Measurements from ENCODE around the gene DST. TPM values are rescaled to one million over a fixed set of nuclear protein-coding genes. Genes with fewer than 3 reads are reported as not detected.

DST gene
- total and polyA plus RNA-seq, 4 donors: 325 to 525 (median 420) TPM

DNA sequence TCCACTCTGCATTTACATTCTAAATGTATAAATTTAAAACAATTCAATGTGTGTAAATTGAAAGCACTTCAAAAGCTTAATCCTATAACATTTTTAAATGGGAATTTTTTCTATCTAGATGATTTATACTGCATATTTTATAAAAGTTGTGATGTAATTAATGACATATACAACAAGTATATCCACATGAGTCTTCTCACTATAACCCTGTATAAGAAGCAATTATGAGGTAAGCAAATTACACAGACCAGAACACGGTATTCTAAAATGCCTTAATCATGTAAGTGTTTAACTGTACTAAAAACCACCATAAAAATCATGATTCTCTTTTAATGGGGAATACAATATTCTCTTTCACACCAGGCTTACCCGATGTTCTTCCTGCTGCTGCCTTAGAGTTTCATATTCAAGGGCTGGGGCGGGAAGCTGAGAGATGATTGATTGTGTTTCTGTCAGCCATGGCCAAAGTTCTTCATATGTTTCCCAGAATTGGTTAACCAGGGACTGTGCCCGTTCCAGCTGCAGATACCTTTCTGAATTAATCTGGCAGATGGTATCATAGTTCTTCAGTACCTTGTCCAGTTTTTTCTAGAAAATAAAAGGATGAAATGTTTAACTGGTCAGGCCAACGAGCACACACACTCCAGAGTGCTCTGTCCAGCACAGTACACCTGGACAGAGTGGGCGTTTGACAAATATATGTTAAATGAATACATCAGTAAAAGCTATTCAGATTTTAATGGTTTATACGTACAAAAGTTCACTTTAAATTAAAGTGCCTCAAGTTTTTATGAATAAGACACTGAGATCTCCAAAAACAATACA is 127.4 kb downstream of the DST start:
- peaks cover 16% of the 10 kb centered on the region for H3K36me3 ChIP-seq (ENCODE audit: control insufficient read depth, insufficient read depth, low read length)
- DNase-seq (ENCODE audit: low read depth in 4 of 6, low spot score in 6 of 6): no peak
- no CpG with 5 or more reads among the region's 7 CpGs for WGBS (ENCODE audit: insufficient coverage)
- H3K27me3 ChIP-seq (ENCODE audit: control insufficient read depth, insufficient read depth, low read length): no peaks in the 10 kb centered on the region
- no peak overlapping the region for H3K27ac ChIP-seq (ENCODE audit: low read depth, low read length)
- no peaks in the 10 kb centered on the region for H3K9me3 ChIP-seq (ENCODE audit: control insufficient read depth, insufficient read depth, low read length)
- H3K4me1 ChIP-seq (ENCODE audit: control insufficient read depth, insufficient read depth, low read length): no peaks in the 10 kb centered on the region
- H3K4me3 ChIP-seq (ENCODE audit: low read depth, low read length): no peak overlapping the region

DNA sequence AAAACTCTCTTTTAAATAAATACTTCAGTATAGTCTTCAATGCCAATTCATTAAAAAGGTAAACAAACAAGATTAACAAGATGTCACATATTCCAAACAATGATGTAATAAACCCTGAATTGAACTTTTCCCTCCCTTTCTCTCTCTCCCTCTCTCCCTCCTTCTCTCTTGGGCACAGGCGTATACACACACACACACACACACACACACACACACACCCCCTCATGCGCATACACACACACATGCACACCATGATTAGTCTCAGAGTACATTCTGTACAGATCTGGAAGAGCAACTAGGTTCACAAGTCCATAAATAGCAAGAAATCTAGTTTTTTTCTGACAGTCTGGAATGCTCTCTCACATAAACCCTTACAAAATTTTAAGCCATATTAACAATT is 128.3 kb downstream of the DST start:
- WGBS (ENCODE audit: insufficient coverage): 43% methylated on average over 2 of the region's 2 CpGs
- Histone ChIP-seq H3K4me1 (ENCODE audit: control insufficient read depth, insufficient read depth, low read length) (no peaks in the 10 kb centered on the region), H3K27ac (ENCODE audit: low read depth, low read length) (no peak overlapping the region)

DNA sequence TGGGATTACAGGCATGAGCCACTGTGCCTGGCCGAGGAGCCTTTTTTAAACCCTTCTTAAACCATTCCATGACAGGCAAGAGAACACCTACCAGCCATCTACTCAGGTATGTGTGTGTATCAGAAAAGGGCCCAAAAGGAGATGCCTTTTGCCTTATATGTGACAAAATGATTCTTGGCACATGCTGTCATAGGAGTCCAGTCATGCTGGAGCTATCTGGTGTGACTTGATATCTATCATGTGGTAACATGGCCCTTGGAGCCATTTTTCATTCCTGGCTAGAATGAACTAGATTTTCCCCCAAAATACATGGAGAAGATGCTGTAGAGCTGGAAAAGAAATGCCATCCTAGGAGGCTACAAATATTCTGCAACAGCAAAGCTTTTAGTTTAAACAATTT is 129.1 kb downstream of the DST start:
- Histone ChIP-seq H3K36me3 (ENCODE audit: control insufficient read depth, insufficient read depth, low read length) (peaks cover 15% of the 10 kb centered on the region), H3K4me3 (ENCODE audit: low read depth, low read length) (no peak overlapping the region), H3K9me3 (ENCODE audit: control insufficient read depth, insufficient read depth, low read length) (no peaks in the 10 kb centered on the region), H3K27me3 (ENCODE audit: control insufficient read depth, insufficient read depth, low read length) (no peaks in the 10 kb centered on the region), H3K27ac (ENCODE audit: low read depth, low read length) (no peak overlapping the region), H3K4me1 (ENCODE audit: control insufficient read depth, insufficient read depth, low read length) (no peaks in the 10 kb centered on the region)
- WGBS (ENCODE audit: insufficient coverage): no CpG with 5 or more reads among the region's 1 CpG
- DNase-seq (ENCODE audit: low read depth in 4 of 6, low spot score in 6 of 6): no peak

More for the DNA sequence above, 128.3 kb downstream of the DST start:
- no peak for DNase-seq (ENCODE audit: low read depth in 4 of 6, low spot score in 6 of 6)
- Histone ChIP-seq H3K36me3 (ENCODE audit: control insufficient read depth, insufficient read depth, low read length) (peaks cover 15% of the 10 kb centered on the region), H3K4me3 (ENCODE audit: low read depth, low read length) (no peak overlapping the region), H3K9me3 (ENCODE audit: control insufficient read depth, insufficient read depth, low read length) (no peaks in the 10 kb centered on the region), H3K27me3 (ENCODE audit: control insufficient read depth, insufficient read depth, low read length) (no peaks in the 10 kb centered on the region)

DNA sequence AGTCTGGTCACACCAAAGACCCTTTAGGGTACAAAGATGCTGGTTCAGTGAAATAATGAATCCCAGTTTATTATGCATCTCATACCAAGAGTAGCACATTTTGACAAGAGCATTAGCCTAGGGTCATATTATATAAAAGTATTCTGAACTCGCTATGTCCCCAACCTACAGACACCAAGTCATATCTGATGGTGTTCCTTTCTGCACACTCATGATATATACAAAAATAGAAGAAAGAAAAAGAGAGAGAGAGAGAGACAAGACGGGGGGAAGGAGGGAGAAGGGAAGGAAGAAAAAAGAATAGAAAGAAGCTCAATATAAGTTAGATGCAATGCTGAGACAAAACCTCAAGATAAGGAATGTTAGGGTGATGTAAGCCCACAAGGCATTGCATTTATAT is 131.1 kb downstream of the DST start:
- no peaks in the 10 kb centered on the region for H3K4me1 ChIP-seq (ENCODE audit: control insufficient read depth, insufficient read depth, low read length)
- DNase-seq (ENCODE audit: low read depth in 4 of 6, low spot score in 6 of 6): no peak
- WGBS (ENCODE audit: insufficient coverage): no CpG with 5 or more reads among the region's 2 CpGs

DNA sequence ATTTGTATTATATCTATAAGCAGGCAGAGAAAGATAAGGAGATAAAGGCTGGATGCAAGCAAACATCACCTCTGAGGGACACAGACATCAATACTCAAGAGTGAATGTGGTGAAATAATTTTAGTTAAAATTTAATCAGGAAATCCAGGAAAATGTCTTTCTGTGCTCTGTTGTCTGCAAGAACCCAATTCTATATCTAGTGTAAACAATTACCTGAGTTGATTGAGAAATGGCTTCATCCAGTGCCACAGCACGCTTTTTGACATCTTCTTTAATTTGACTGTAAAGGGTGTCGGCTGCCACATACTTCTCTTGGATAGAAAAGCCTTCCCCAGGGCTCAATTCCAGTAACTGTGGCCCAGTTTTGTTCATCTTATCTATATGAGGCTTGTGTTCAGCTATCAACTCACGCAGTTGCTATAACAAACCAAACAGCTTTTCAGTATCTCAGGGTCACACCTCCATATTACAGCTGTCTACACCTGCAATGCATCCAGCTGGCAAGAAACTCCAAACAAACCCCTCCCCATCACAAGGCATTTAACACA is 131.6 kb downstream of the DST start:
- no peak overlapping the region for H3K27ac ChIP-seq (ENCODE audit: low read depth, low read length)
- no peak overlapping the region for H3K4me3 ChIP-seq (ENCODE audit: low read depth, low read length)
- peaks cover 14% of the 10 kb centered on the region for H3K36me3 ChIP-seq (ENCODE audit: control insufficient read depth, insufficient read depth, low read length)
- 77% methylated on average over 3 of the region's 3 CpGs for WGBS (ENCODE audit: insufficient coverage)
- no peaks in the 10 kb centered on the region for H3K4me1 ChIP-seq (ENCODE audit: control insufficient read depth, insufficient read depth, low read length)
- no peaks in the 10 kb centered on the region for H3K27me3 ChIP-seq (ENCODE audit: control insufficient read depth, insufficient read depth, low read length)
- peak in 1 of 6 donors; percentile 12 for DNase-seq (ENCODE audit: low read depth in 4 of 6, low spot score in 6 of 6)
- H3K9me3 ChIP-seq (ENCODE audit: control insufficient read depth, insufficient read depth, low read length): no peaks in the 10 kb centered on the region

More for the DNA sequence above, 131.1 kb downstream of the DST start:
- Histone ChIP-seq H3K9me3 (ENCODE audit: control insufficient read depth, insufficient read depth, low read length) (no peaks in the 10 kb centered on the region), H3K27me3 (ENCODE audit: control insufficient read depth, insufficient read depth, low read length) (no peaks in the 10 kb centered on the region), H3K4me3 (ENCODE audit: low read depth, low read length) (no peak overlapping the region), H3K36me3 (ENCODE audit: control insufficient read depth, insufficient read depth, low read length) (peaks cover 15% of the 10 kb centered on the region), H3K27ac (ENCODE audit: low read depth, low read length) (no peak overlapping the region)

DNA sequence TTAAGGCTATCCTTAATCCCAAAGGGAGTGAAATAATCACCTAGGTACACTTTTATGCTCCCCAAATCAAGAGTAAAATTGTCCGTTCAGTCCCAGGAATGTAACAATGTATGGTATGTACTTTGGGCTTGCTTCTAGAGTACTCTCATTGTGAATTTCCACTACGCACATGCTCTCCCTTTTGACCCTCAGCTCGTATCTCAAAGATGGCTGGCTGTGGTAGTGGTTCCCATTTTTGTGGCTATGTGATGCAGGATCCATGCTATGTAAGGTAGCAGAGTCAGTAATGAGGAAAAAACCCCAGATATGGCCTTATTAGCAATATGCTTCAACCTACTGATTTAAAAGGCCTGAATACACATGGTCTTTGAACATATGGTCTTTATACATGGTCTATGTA is 133.7 kb downstream of the DST start:
- peaks cover 8% of the 10 kb centered on the region for H3K36me3 ChIP-seq (ENCODE audit: control insufficient read depth, insufficient read depth, low read length)
- H3K9me3 ChIP-seq (ENCODE audit: control insufficient read depth, insufficient read depth, low read length): no peaks in the 10 kb centered on the region
- no peak overlapping the region for H3K4me3 ChIP-seq (ENCODE audit: low read depth, low read length)
- H3K27ac ChIP-seq (ENCODE audit: low read depth, low read length): no peak overlapping the region
- no peaks in the 10 kb centered on the region for H3K27me3 ChIP-seq (ENCODE audit: control insufficient read depth, insufficient read depth, low read length)
- DNase-seq (ENCODE audit: low read depth in 4 of 6, low spot score in 6 of 6): no peak
- no CpG with 5 or more reads among the region's 3 CpGs for WGBS (ENCODE audit: insufficient coverage)
- no peaks in the 10 kb centered on the region for H3K4me1 ChIP-seq (ENCODE audit: control insufficient read depth, insufficient read depth, low read length)

DNA sequence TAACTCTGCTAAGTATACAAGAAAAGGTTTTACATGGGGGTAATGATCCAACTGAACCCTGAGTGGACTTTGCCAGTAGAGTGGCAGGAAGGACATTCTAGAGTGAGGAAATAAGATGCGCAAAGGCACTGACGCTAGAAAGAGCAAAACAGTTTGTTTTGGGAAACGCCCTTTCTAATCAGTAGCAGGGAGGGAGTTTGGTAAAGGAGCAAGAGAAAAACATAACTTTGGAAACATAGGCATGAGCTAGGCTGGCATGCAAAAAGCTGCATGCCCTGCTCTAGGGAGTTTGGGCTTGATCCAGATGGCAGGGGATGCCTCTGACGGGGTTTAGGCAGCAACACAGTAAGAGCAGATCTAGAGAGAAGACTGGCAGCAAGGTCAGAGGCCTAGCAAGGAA is 135.2 kb downstream of the DST start:
- DNase-seq (ENCODE audit: low read depth in 4 of 6, low spot score in 6 of 6): peak in 1 of 6 donors; percentile 66

DNA sequence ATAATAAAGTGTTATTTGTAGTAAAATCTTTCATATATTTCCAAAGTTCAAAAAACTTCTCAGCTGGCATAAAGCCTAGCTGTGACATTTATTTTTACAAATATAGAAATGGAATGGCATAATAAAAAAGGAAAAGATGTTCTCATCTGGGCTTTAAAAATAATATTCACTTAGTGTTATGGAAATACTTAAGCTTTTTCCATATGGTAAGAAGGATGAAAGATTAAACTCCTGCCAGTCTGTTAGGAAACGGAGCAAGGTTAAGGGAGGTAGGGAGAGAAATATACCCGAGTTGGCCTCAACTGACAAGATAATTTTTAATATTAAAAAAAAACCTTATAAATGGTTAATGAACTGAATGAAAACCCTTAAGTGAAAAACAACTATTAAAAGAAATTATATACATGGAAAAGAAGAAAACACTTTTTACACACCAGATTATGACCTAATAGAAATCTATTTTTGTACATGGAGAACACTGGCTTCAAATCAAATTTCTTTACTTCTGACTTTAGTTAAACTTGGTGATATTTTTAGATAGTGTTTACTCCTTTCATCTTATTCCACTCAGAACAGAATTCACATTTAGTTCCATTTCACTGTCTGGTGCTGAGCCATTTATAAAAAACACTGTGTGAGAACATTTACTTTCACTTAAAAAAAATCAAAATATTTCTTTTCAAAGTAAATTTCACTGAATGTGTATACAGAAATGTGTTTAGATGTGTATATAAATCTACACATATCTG is 137.0 kb downstream of the DST start:
- H3K9me3 ChIP-seq (ENCODE audit: control insufficient read depth, insufficient read depth, low read length): no peaks in the 10 kb centered on the region
- peaks cover 2% of the 10 kb centered on the region for H3K36me3 ChIP-seq (ENCODE audit: control insufficient read depth, insufficient read depth, low read length)
- H3K27me3 ChIP-seq (ENCODE audit: control insufficient read depth, insufficient read depth, low read length): no peaks in the 10 kb centered on the region
- no peak for DNase-seq (ENCODE audit: low read depth in 4 of 6, low spot score in 6 of 6)
- no CpG with 5 or more reads among the region's 2 CpGs for WGBS (ENCODE audit: insufficient coverage)
- no peaks in the 10 kb centered on the region for H3K4me1 ChIP-seq (ENCODE audit: control insufficient read depth, insufficient read depth, low read length)
- no peak overlapping the region for H3K4me3 ChIP-seq (ENCODE audit: low read depth, low read length)
- H3K27ac ChIP-seq (ENCODE audit: low read depth, low read length): no peak overlapping the region

More for the DNA sequence above, 135.2 kb downstream of the DST start:
- H3K9me3 ChIP-seq (ENCODE audit: control insufficient read depth, insufficient read depth, low read length): no peaks in the 10 kb centered on the region
- 81% methylated on average over 4 of the region's 4 CpGs for whole genome bisulfite sequencing (ENCODE audit: insufficient coverage)
- no peaks in the 10 kb centered on the region for H3K4me1 ChIP-seq (ENCODE audit: control insufficient read depth, insufficient read depth, low read length)
- peaks cover 2% of the 10 kb centered on the region for H3K36me3 ChIP-seq (ENCODE audit: control insufficient read depth, insufficient read depth, low read length)
- H3K27ac ChIP-seq (ENCODE audit: low read depth, low read length): no peak overlapping the region
- H3K27me3 ChIP-seq (ENCODE audit: control insufficient read depth, insufficient read depth, low read length): no peaks in the 10 kb centered on the region
- no peak overlapping the region for H3K4me3 ChIP-seq (ENCODE audit: low read depth, low read length)

DNA sequence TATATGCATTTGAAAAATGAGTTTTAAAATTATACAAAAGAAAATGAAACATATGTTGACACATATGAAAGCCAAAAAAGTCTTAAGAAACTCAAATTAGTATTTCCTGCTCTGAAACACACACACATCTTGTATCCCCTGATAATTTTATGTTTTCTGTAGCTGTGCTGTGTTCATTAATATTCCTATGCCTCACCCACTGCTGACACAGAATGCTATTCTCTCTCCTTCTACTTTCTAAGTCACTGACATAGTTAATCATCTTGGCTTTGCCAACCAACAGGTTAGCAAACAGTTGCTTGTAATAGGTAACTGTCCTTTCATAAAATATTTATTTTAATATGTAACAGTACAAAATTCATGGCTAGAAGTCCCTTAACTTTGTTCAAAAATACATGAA is 140.7 kb downstream of the DST start:
- Histone ChIP-seq H3K4me3 (ENCODE audit: low read depth, low read length) (no peak overlapping the region), H3K36me3 (ENCODE audit: control insufficient read depth, insufficient read depth, low read length) (peaks cover 3% of the 10 kb centered on the region), H3K9me3 (ENCODE audit: control insufficient read depth, insufficient read depth, low read length) (no peaks in the 10 kb centered on the region), H3K27me3 (ENCODE audit: control insufficient read depth, insufficient read depth, low read length) (no peaks in the 10 kb centered on the region), H3K4me1 (ENCODE audit: control insufficient read depth, insufficient read depth, low read length) (no peaks in the 10 kb centered on the region), H3K27ac (ENCODE audit: low read depth, low read length) (no peak overlapping the region)
- no peak for DNase-seq (ENCODE audit: low read depth in 4 of 6, low spot score in 6 of 6)

Data from spinal cord (tissue), 10 donors.